HEK293 (cell line): ENCODE data around the gene SYNDIG1.

Experiments
- BCL11A ChIP-seq: fragments of 450-650 bp; formaldehyde crosslinking; IDR thresholded peaks from 2 replicates; pipeline ENCODE4 v1.5.1; 2016; ENCODE audit warnings: low read depth, missing biosample characterization, missing genetic modification characterization
- KLF10 ChIP-seq: fragments of 450-650 bp; IDR thresholded peaks from 2 replicates; pipeline ENCODE4 v1.5.1; 2018; ENCODE audit warnings: missing biosample characterization, mild to moderate bottlenecking, missing genetic modification characterization
- TRIM28 ChIP-seq: IDR thresholded peaks from 2 replicates; pipeline ENCODE4 v1.6.1; 2011; ENCODE audit warnings: low read length, control low read depth, borderline replicate concordance
- TF ChIP-seq, protein P1 (sequence below): fragments of 450-650 bp; formaldehyde crosslinking; IDR thresholded peaks from 2 replicates; pipeline ENCODE4 v1.5.1; 2016; ENCODE audit warnings: missing biosample characterization, missing genetic modification characterization

GRCh38 chr20:24422091-24422760 is 47.2 kb upstream of the SYNDIG1 start:
- TF ChIP-seq KLF10 (tag by site-specific recombination), result no peak
- no peak for TF ChIP-seq TRIM28
- TF ChIP-seq, protein P1, sequence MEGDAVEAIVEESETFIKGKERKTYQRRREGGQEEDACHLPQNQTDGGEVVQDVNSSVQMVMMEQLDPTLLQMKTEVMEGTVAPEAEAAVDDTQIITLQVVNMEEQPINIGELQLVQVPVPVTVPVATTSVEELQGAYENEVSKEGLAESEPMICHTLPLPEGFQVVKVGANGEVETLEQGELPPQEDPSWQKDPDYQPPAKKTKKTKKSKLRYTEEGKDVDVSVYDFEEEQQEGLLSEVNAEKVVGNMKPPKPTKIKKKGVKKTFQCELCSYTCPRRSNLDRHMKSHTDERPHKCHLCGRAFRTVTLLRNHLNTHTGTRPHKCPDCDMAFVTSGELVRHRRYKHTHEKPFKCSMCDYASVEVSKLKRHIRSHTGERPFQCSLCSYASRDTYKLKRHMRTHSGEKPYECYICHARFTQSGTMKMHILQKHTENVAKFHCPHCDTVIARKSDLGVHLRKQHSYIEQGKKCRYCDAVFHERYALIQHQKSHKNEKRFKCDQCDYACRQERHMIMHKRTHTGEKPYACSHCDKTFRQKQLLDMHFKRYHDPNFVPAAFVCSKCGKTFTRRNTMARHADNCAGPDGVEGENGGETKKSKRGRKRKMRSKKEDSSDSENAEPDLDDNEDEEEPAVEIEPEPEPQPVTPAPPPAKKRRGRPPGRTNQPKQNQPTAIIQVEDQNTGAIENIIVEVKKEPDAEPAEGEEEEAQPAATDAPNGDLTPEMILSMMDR (tag by site-specific recombination), result no peak
- no peak for TF ChIP-seq BCL11A (tag by site-specific recombination)
